Measurements from ENCODE around the gene CDH4.

CDH4 gene

DNA sequence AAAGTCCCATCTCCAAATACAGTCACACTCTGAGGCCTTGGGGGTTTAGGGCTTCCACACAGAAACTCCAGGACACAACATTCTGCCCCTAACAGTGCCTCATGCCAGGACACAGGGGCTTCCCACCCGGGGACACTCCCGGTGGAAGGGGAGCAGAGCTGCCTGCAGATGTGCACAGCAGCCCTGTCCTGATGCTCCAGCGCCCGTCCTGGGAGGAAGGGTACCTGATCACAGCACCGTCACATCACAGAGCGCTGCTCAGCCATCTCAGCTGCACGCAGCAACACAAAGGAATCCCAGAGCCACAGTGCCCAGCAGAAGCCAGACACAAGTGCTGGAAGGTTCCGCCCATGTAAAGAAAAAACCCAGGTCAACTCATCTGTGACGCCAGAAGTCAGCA, 657.0 kb downstream of the CDH4 start:
- Histone ChIP-seq H3K9ac (ENCODE audit: low read depth, low read length, poor library complexity) (no peak overlapping the region), H2AFZ (ENCODE audit: low read length) (no peak overlapping the region), H3K36me3 (replicated peaks in 1 of 2; ENCODE audit: control insufficient read depth in 2 of 2, insufficient read depth in 2 of 2, low read length in 2 of 2) (peaks cover 4 to 5% of the 10 kb centered on the region in 2 donors), H3K4me1 (ENCODE audit: control insufficient read depth in 2 of 2, insufficient read depth in 1 of 2, low read depth in 1 of 2, low read length in 2 of 2) (peaks cover 0 to 11% of the 10 kb centered on the region in 2 donors), H2BK120ac (ENCODE audit: low read depth, low read length) (no peak overlapping the region), H4K8ac (ENCODE audit: low read depth, low read length) (no peak overlapping the region), H3K9me3 (replicated peaks in 1 of 2; ENCODE audit: control insufficient read depth in 2 of 2, insufficient read depth in 1 of 2, low read depth in 1 of 2, low read length in 2 of 2) (peaks cover 9% of the 10 kb centered on the region in 2 donors), H2BK12ac (ENCODE audit: low read length) (no peak overlapping the region), H3K79me1 (ENCODE audit: low read depth, low read length) (no peaks in the 10 kb centered on the region), H2AK5ac (ENCODE audit: low read depth, low read length) (no peak overlapping the region), H3K4me2 (ENCODE audit: insufficient read depth, low read length, poor library complexity, severe bottlenecking) (no peak overlapping the region), H2BK5ac (ENCODE audit: low read length) (no peak overlapping the region), H3K4ac (ENCODE audit: low read length) (no peak overlapping the region), H3K18ac (ENCODE audit: low read length) (no peak overlapping the region), H2BK15ac (ENCODE audit: low read length) (no peak overlapping the region), H3K14ac (ENCODE audit: low read length) (no peak overlapping the region), H4K91ac (ENCODE audit: low read depth, low read length, poor library complexity) (no peak overlapping the region), H3K23ac (ENCODE audit: low read depth, low read length, poor library complexity) (no peak overlapping the region), H3K27me3 (ENCODE audit: control insufficient read depth in 3 of 3, insufficient read depth in 3 of 3, low read depth in 1 of 3, low read length in 3 of 3) (no peaks in the 10 kb centered on the region), H3K4me3 (ENCODE audit: low read length in 2 of 2) (no peak overlapping the region), H3K27ac (replicated peaks; ENCODE audit: low read length) (no peak overlapping the region)
- WGBS, 2 donors (ENCODE audit: extremely low coverage in 2 of 2, insufficient read length in 2 of 2, insufficient replicate concordance in 1 of 2) = no CpG with 5 or more reads among the region's 9 CpGs
- DNase-seq (ENCODE audit: low spot score) = no peak

DNA sequence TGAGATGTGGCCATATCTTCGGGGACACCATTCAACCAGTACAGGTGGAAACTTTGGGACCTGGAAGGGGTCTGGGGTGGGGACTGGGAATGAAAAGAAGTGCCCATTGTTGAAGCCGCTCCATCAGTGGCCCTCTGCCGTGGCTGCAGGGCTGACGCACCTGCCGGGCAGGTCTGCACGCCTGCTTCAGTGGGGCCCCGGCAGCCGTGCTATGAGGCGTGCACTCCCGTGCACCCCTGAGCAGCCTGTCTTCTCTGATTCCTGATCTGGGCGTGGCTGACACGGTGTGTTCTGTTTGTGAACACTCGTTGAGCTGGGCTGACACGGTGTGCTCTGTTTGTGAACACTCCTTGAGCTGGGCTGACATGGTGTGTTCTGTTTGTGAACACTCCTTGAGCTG, 657.8 kb downstream of the CDH4 start:
- Histone ChIP-seq H2BK12ac (ENCODE audit: low read length) (no peak overlapping the region), H3K18ac (ENCODE audit: low read length) (no peak overlapping the region), H3K4me2 (ENCODE audit: insufficient read depth, low read length, poor library complexity, severe bottlenecking) (no peak overlapping the region), H3K4me1 (ENCODE audit: control insufficient read depth in 2 of 2, insufficient read depth in 1 of 2, low read depth in 1 of 2, low read length in 2 of 2) (peaks cover 0 to 11% of the 10 kb centered on the region in 2 donors), H4K91ac (ENCODE audit: low read depth, low read length, poor library complexity) (no peak overlapping the region), H2AK5ac (ENCODE audit: low read depth, low read length) (no peak overlapping the region), H2BK5ac (ENCODE audit: low read length) (no peak overlapping the region), H2AFZ (ENCODE audit: low read length) (no peak overlapping the region), H3K23ac (ENCODE audit: low read depth, low read length, poor library complexity) (no peak overlapping the region), H3K14ac (ENCODE audit: low read length) (no peak overlapping the region), H3K9ac (ENCODE audit: low read depth, low read length, poor library complexity) (no peak overlapping the region), H3K36me3 (replicated peaks in 1 of 2; ENCODE audit: control insufficient read depth in 2 of 2, insufficient read depth in 2 of 2, low read length in 2 of 2) (peaks cover 4 to 5% of the 10 kb centered on the region in 2 donors), H3K4ac (ENCODE audit: low read length) (no peak overlapping the region), H2BK15ac (ENCODE audit: low read length) (no peak overlapping the region), H3K27me3 (ENCODE audit: control insufficient read depth in 3 of 3, insufficient read depth in 3 of 3, low read depth in 1 of 3, low read length in 3 of 3) (no peaks in the 10 kb centered on the region), H4K8ac (ENCODE audit: low read depth, low read length) (no peak overlapping the region), H3K79me1 (ENCODE audit: low read depth, low read length) (no peaks in the 10 kb centered on the region), H2BK120ac (ENCODE audit: low read depth, low read length) (no peak overlapping the region), H3K9me3 (replicated peaks in 1 of 2; ENCODE audit: control insufficient read depth in 2 of 2, insufficient read depth in 1 of 2, low read depth in 1 of 2, low read length in 2 of 2) (peaks cover 9% of the 10 kb centered on the region in 2 donors), H3K27ac (replicated peaks; ENCODE audit: low read length) (no peak overlapping the region), H3K4me3 (ENCODE audit: low read length in 2 of 2) (no peak overlapping the region)
- DNase-seq (ENCODE audit: low spot score) = no peak
- no CpG with 5 or more reads among the region's 14 CpGs for WGBS, 2 donors (ENCODE audit: extremely low coverage in 2 of 2, insufficient read length in 2 of 2, insufficient replicate concordance in 1 of 2)

DNA sequence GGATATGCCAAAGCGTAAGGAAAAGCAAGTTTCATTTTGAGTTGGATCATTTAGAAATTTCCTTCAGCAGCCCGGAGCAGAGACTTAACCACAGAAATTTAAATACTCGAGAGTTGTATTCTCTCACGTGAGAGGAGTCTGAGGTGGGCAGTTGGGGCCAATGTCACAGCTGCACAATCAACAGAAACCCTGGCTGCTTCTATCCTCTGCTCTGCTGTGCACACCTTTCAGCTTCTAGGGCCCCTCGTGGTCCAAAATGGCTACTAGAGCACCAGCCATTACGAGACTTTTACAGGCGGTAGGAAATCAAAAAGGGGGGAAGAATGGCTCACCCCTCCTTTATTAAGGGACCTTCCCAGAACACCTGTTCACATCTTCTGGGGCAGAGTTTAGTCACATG, 659.8 kb downstream of the CDH4 start:
- no peak overlapping the region for H4K8ac ChIP-seq (ENCODE audit: low read depth, low read length)
- H3K4me3 ChIP-seq (ENCODE audit: low read length in 2 of 2) = no peak overlapping the region
- no peak for DNase-seq (ENCODE audit: low spot score)
- no peak overlapping the region for H2BK15ac ChIP-seq (ENCODE audit: low read length)
- no peak overlapping the region for H3K14ac ChIP-seq (ENCODE audit: low read length)
- peaks cover 1% of the 10 kb centered on the region for H3K79me1 ChIP-seq (ENCODE audit: low read depth, low read length)
- WGBS, 2 donors (ENCODE audit: extremely low coverage in 2 of 2, insufficient read length in 2 of 2, insufficient replicate concordance in 1 of 2) = no CpG with 5 or more reads among the region's 7 CpGs
- no peak overlapping the region for H3K4me2 ChIP-seq (ENCODE audit: insufficient read depth, low read length, poor library complexity, severe bottlenecking)
- H2BK120ac ChIP-seq (ENCODE audit: low read depth, low read length) = no peak overlapping the region
- H3K9me3 ChIP-seq (replicated peaks in 1 of 2; ENCODE audit: control insufficient read depth in 2 of 2, insufficient read depth in 1 of 2, low read depth in 1 of 2, low read length in 2 of 2) = peaks cover 9% of the 10 kb centered on the region in 2 donors
- no peak overlapping the region for H2BK12ac ChIP-seq (ENCODE audit: low read length)
- H3K27me3 ChIP-seq (ENCODE audit: control insufficient read depth in 3 of 3, insufficient read depth in 3 of 3, low read depth in 1 of 3, low read length in 3 of 3) = no peaks in the 10 kb centered on the region
- no peak overlapping the region for H4K91ac ChIP-seq (ENCODE audit: low read depth, low read length, poor library complexity)
- no peak overlapping the region for H2AK5ac ChIP-seq (ENCODE audit: low read depth, low read length)
- H3K36me3 ChIP-seq (replicated peaks in 1 of 2; ENCODE audit: control insufficient read depth in 2 of 2, insufficient read depth in 2 of 2, low read length in 2 of 2) = peaks cover 4 to 5% of the 10 kb centered on the region in 2 donors
- H3K23ac ChIP-seq (ENCODE audit: low read depth, low read length, poor library complexity) = no peak overlapping the region
- H2BK5ac ChIP-seq (ENCODE audit: low read length) = no peak overlapping the region
- no peak overlapping the region for H3K18ac ChIP-seq (ENCODE audit: low read length)
- no peak overlapping the region for H2AFZ ChIP-seq (ENCODE audit: low read length)
- no peak overlapping the region for H3K27ac ChIP-seq (replicated peaks; ENCODE audit: low read length)
- no peak overlapping the region for H3K9ac ChIP-seq (ENCODE audit: low read depth, low read length, poor library complexity)
- H3K4ac ChIP-seq (ENCODE audit: low read length) = no peak overlapping the region
- H3K4me1 ChIP-seq (ENCODE audit: control insufficient read depth in 2 of 2, insufficient read depth in 1 of 2, low read depth in 1 of 2, low read length in 2 of 2) = peaks cover 0 to 11% of the 10 kb centered on the region in 2 donors

DNA sequence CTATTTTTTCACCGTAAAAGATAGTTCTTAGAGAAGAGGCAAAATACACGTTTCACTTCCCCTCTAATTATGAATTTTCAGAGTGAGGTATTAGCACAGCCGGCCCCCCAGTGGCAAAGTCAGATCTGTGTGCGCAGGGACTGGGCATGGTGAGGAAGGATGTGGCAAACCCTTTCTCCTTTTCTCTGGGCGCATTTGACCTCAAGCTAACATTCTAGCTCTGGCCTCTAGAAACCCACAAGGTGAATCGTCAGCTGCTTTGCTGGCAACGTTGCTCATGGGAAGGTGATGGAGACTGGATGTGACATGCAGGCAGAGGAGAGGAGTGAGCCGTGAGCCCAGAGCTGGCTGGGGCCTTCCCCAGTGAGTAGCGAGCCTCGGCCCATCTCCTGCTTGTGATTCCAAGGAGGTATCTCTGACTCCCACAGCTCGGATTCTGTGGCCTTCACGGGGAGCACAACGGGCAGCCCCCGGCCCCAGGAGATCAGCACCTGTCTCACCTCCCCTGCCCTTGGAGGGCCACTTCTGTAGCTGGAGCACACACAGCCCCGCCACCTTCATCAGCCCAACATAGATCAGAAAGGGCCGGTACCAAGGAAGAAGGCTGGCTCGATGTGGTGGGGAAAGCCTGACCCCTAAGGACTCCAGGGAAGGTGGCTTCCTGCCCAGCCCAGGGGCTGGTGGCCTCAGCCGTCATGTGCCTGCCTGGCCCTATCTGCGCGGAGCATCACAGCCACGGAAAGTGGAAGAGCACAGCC, 660.8 kb downstream of the CDH4 start:
- peaks cover 9% of the 10 kb centered on the region in 2 donors for H3K9me3 ChIP-seq (replicated peaks in 1 of 2; ENCODE audit: control insufficient read depth in 2 of 2, insufficient read depth in 1 of 2, low read depth in 1 of 2, low read length in 2 of 2)
- H3K4me3 ChIP-seq (ENCODE audit: low read length in 2 of 2) = no peak overlapping the region
- no CpG with 5 or more reads among the region's 21 CpGs for WGBS, 2 donors (ENCODE audit: extremely low coverage in 2 of 2, insufficient read length in 2 of 2, insufficient replicate concordance in 1 of 2)
- peaks cover 4 to 5% of the 10 kb centered on the region in 2 donors for H3K36me3 ChIP-seq (replicated peaks in 1 of 2; ENCODE audit: control insufficient read depth in 2 of 2, insufficient read depth in 2 of 2, low read length in 2 of 2)
- no peak overlapping the region for H2AK5ac ChIP-seq (ENCODE audit: low read depth, low read length)
- peak overlapping the region; percentile 58 for H3K23ac ChIP-seq (ENCODE audit: low read depth, low read length, poor library complexity)
- no peak overlapping the region for H2AFZ ChIP-seq (ENCODE audit: low read length)
- no peaks in the 10 kb centered on the region for H3K27me3 ChIP-seq (ENCODE audit: control insufficient read depth in 3 of 3, insufficient read depth in 3 of 3, low read depth in 1 of 3, low read length in 3 of 3)
- no peak overlapping the region for H2BK15ac ChIP-seq (ENCODE audit: low read length)
- no peak overlapping the region for H2BK5ac ChIP-seq (ENCODE audit: low read length)
- H3K79me1 ChIP-seq (ENCODE audit: low read depth, low read length) = peaks cover 1% of the 10 kb centered on the region
- H3K4ac ChIP-seq (ENCODE audit: low read length) = no peak overlapping the region
- no peak overlapping the region for H4K91ac ChIP-seq (ENCODE audit: low read depth, low read length, poor library complexity)
- H3K18ac ChIP-seq (ENCODE audit: low read length) = peak overlapping the region; percentile 72
- no peak overlapping the region for H3K27ac ChIP-seq (replicated peaks; ENCODE audit: low read length)
- H3K4me2 ChIP-seq (ENCODE audit: insufficient read depth, low read length, poor library complexity, severe bottlenecking) = no peak overlapping the region
- no peak overlapping the region for H4K8ac ChIP-seq (ENCODE audit: low read depth, low read length)
- H2BK120ac ChIP-seq (ENCODE audit: low read depth, low read length) = no peak overlapping the region
- no peak overlapping the region for H3K9ac ChIP-seq (ENCODE audit: low read depth, low read length, poor library complexity)
- peak overlapping the region; percentile 64 for H3K14ac ChIP-seq (ENCODE audit: low read length)
- no peak overlapping the region for H2BK12ac ChIP-seq (ENCODE audit: low read length)
- DNase-seq (ENCODE audit: low spot score) = no peak
- peaks cover 0 to 9% of the 10 kb centered on the region in 2 donors for H3K4me1 ChIP-seq (ENCODE audit: control insufficient read depth in 2 of 2, insufficient read depth in 1 of 2, low read depth in 1 of 2, low read length in 2 of 2)
